H1 (cell line): ENCODE results near the gene STAMBPL1. TPM values are rescaled to one million over a fixed set of nuclear protein-coding genes. Genes with fewer than 3 reads are reported as not detected.

Experiments used
- POU5F1 ChIP-seq: IDR thresholded peaks from 2 replicates; pipeline ENCODE4 v1.6.1; 2011; ENCODE audit warnings: low read depth, mild to moderate bottlenecking, low read length, moderate library complexity
- RNF2 ChIP-seq: fragments of 200-900, 300-1000 bp; sonication (generic); IDR thresholded peaks from 2 replicates; pipeline ENCODE4 v1.7.1; 2016; ENCODE audit warnings: borderline replicate concordance, low read depth, mild to moderate bottlenecking, antibody characterized with exemption, low read length; ENCODE audit not compliant: poor library complexity, severe bottlenecking; ENCODE audit errors: missing control alignments
- TBP ChIP-seq: IDR thresholded peaks from 2 replicates; pipeline ENCODE4 v1.6.1; 2011; ENCODE audit warnings: low read depth, low read length, improper control_type of control experiment
- polyA plus RNA-seq, 7 experiments: library from polyadenylated mRNA; depleted of rRNA in 3 of 7; stranded (reverse) in 5 of 7; unstranded in 2 of 7; fragments of >200 nt in 5 of 7; fragments of 200-250 nt in 2 of 7; gene quantifications; 1 replicate in 5 of 7; 2 replicates in 1 of 7; 4 replicates in 1 of 7; pipeline versions ENCODE4 v1.2.1 to v1.2.3, GENCODE V29; 2011 to 2013; ENCODE audit warnings: missing spikeins in 2 of 7, mixed read lengths in 2 of 7
- total RNA-seq: library from RNA; stranded (reverse); fragmentation: NEBNext Ultra II Directional; extraction: Animal tissue kit (Norgen Biotek cat#: 25700); gene quantifications from 2 replicates; pipeline ENCODE4 v1.2.1, GENCODE V29; 2021

Gene STAMBPL1
- total and polyA plus RNA-seq, 2 of the 8 experiments (the other 6 are each of a cell fraction or from before 2014, with no cell fraction given), result 5.5 TPM

DNA sequence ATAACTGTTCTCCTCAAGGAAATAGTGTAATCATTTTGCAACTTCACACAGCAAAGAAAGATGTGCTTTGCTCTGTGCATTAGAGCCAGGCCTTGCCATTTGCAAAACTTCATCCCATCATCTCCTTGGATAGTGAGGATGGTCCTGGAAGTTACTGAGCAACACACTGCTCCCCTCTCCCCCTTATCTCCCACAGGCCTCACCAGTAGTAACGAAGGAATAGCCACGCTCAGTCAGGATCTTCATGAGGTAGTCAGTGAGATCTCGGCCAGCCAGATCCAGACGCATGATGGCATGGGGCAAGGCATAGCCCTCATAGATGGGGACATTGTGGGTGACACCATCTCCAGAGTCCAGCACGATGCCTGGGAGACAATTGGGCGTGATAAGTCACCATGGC, 61.0 kb downstream of the STAMBPL1 start (continued):
- no peak for TF ChIP-seq POU5F1
- no peak for TF ChIP-seq RNF2
- TF ChIP-seq TBP, result no peak
